GM18505 (cell line): Measurements from ENCODE around the gene PLGRKT.
A peak's percentile ranks its signal among the peaks of the same experiment; 100 is the strongest.
"Not testable (repeated sequence)": the region's sequence is repeated elsewhere in the genome, so short reads cannot be mapped to it uniquely, and the experiment has no call there.

Experiments used
- ATAC-seq: cut with Tn5 transposase; IDR thresholded peaks from one replicate; pipeline ENCODE4 v1.9.1; 2021; ENCODE audit not compliant: unreplicated experiment
- POLR2A ChIP-seq: IDR thresholded peaks from 4 replicates; pipeline ENCODE4 v1.6.1; 2011; ENCODE audit warnings: borderline replicate concordance; ENCODE audit not compliant: insufficient read depth, insufficient read length; ENCODE audit errors: extremely low read depth

PLGRKT gene

DNA sequence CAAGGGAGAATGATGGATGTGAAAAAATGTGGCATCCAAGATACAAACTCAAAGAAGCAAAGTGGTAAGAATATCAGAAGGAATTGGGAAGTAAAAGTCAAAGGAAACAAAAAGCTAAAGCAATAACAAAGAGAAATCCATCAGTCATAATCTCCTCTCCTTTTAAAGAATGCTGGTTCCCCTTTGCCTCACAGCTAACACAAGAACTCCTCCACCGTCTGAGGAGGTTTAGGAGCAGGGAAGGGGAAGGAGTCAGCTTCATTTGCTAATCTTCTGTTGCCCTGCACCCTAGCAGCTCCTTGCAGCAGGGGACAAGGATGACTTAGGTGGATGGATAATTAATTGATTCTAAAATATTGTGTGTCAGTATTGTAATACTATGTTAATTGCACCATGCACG lies 29.0 kb upstream of the PLGRKT start:
- TF ChIP-seq POLR2A = no peak
- no peak for ATAC-seq

DNA sequence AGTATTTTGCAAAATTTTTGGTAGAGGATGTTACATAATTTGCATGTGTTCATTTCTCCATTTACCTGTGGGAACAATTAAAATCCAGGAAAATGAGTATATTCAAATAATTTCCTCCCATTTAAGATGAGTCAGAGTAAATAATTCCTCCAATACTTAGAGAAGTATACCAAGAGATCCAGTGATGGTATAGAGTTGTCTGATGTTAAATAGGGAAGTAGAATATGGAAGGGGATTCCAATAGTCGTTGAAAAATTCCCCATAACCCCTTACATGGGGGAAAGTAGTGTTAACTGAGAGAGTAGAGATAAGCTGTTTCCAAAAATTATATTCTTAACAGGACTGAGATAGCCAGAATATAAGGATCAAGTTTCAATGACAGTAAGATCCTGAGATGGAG lies 28.3 kb upstream of the PLGRKT start:
- no peak for ATAC-seq
- no peak for TF ChIP-seq POLR2A

DNA sequence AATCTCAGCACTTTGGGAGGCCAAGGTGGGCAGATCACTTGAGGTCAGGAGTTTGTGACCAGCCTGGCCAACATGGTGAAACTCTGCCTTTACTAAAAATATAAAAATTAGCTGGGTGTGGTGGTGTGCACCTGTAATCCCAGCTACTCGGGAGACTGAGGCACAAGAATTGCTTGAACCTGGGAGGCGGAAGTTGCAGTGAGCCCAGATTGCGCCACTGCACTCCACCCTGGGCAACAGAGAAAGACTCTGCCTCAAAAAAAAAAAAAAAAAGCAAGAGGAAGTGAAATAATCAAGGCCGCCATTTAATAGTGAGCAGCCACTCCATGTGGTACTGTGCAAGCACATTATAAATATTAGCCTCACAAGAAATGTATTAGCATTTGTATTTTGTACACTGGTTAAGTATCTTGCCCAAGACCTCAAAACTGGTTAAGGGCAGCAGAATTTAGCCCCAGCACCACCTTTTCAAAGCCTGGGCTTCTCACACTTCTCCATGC lies 27.2 kb upstream of the PLGRKT start:
- ATAC-seq = not testable (repeated sequence)

DNA sequence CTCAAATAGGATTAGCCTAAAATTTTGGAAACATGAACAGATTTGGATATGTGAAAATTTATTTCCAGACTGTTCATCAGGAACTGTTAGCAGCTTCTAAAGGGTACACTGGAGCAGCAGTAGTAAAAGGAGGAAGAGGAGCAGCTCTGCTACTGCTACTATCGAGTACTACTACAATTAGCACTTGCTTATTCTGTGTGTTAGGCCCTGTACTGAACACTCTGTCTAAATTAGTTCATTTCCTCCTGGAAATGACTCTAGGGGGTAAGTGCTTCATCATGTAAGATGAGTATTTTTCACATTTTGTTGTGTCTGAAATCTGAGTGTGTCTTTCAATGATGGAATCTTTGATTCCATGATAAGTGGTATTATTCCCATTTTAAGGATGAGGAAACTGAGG lies 22.4 kb upstream of the PLGRKT start:
- ATAC-seq = no peak
- TF ChIP-seq POLR2A = no peak

DNA sequence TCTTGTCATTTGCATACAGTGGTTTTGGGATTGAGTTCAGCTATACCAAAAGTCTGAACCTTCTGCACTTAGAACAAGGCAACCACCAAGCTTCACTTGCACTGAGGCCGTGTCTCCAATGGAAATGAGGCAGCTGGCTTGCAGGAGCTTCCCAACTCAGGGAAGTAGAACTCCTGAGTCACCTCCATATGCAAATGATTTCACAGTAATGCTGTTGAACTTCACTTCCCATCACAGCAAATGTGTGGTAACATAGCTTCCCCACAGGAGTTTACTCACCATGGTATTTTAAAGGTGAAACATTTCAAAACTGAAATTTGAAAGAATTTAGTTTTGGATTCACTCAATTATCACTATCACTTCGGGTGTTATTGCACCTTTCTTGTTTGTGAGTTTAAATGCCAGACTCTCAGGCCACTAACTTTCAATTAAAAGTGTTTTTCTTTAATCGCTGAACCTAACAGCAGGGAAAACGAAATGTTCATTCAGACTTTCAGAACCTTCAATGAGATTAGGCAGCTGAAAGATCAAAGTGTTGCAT lies 21.6 kb upstream of the PLGRKT start:
- TF ChIP-seq POLR2A = no peak
- no peak for ATAC-seq

DNA sequence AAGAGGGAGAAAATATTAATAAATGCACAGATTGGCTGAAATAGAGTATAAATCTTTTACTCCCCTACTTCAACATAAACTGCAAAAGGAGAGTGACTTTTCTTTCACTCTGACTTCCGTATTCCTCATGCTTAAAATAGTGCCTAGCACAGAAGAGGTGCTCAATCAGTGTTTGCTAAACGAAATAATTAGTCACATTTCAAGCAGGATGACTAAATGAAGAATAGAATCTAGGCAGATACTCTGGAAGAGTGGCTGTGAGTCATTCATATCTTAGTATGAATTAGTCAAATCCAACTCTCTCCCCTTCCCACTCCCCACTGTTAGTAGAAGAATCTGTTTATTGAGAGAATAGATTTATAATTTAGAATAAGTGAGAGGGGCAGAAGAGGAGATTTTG lies 17.5 kb upstream of the PLGRKT start:
- no peak for ATAC-seq
- TF ChIP-seq POLR2A = no peak

DNA sequence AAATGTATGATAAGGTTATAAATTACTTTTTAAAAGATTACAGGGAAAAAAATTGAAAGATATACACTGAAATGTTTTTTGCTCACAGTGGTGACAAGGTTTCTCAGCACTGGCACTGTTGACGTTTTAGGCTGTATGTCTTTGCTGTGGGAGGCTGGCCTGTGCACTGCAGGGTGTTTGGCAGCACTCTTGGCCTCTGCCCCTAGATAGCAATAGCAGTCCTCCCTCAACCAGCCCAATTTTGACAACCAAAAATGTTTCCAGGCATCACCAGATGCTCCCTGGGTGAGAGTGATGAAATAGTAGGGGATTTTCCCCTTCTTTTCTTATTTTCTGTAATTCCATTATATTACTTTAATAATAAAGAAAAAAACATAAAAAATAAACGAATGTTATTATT lies 15.9 kb upstream of the PLGRKT start:
- no peak for ATAC-seq
- no peak for TF ChIP-seq POLR2A

DNA sequence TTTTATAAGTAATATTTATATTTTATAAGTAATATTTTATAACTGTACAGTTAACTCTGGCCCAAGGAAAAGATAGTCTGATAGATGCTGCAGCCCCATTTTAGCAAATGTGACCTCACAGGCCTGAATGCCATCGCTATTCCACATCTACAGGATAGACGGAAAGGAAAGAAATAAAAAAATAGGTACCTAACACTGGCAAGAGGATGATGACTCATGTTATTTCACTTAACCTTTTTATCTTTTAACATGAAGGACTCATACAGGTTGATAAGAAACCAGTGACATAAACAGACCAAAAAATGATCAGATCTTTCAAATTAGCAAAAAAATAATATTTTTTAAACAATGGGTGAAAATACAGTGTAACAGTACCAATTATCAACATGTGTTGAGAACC lies 15.3 kb upstream of the PLGRKT start:
- ATAC-seq = no peak
- TF ChIP-seq POLR2A = no peak

DNA sequence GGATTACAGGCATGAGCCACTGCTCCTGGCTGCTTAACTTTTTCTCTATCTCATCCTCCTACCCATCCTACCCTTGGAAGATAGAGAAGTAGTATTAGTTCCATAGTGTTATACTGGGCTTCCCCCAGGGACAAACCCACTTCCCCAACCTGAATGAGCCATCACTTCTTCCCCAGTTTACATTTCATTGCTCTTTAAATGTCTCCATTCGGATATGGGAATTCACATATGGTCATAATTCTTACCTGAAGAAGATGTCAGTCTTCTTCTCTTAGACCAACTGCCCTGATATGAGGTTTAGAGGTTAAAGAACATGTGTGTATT lies 14.5 kb upstream of the PLGRKT start:
- no peak for TF ChIP-seq POLR2A
- no peak for ATAC-seq

DNA sequence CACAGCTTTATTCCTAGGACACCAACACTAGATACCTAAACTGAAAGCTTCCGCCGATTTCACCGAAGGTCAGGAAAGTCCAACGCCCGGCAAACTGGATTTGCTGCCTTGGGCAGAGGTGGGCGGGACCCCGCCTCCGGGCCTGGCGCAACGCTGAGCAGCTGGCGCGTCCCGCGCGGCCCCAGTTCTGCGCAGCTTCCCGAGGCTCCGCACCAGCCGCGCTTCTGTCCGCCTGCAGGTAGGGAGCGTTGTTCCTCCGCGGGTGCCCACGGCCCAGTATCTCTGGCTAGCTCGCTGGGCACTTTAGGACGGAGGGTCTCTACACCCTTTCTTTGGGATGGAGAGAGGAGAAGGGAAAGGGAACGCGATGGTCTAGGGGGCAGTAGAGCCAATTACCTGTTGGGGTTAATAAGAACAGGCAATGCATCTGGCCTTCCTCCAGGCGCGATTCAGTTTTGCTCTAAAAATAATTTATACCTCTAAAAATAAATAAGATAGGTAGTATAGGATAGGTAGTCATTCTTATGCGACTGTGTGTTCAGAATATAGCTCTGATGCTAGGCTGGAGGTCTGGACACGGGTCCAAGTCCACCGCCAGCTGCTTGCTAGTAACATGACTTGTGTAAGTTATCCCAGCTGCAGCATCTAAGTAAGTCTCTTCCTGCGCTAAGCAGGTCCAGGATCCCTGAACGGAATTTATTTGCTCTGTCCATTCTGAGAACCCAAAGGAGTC lies 12.8 kb upstream of the PLGRKT start, which contains the start of gene CD274:
Gene CD274 (plus strand): TSS at position 184 of the 733 bp plus-strand sequence. CDS start 5,572 bp downstream, outside the sequence.
- ATAC-seq = peak; percentile 68

DNA sequence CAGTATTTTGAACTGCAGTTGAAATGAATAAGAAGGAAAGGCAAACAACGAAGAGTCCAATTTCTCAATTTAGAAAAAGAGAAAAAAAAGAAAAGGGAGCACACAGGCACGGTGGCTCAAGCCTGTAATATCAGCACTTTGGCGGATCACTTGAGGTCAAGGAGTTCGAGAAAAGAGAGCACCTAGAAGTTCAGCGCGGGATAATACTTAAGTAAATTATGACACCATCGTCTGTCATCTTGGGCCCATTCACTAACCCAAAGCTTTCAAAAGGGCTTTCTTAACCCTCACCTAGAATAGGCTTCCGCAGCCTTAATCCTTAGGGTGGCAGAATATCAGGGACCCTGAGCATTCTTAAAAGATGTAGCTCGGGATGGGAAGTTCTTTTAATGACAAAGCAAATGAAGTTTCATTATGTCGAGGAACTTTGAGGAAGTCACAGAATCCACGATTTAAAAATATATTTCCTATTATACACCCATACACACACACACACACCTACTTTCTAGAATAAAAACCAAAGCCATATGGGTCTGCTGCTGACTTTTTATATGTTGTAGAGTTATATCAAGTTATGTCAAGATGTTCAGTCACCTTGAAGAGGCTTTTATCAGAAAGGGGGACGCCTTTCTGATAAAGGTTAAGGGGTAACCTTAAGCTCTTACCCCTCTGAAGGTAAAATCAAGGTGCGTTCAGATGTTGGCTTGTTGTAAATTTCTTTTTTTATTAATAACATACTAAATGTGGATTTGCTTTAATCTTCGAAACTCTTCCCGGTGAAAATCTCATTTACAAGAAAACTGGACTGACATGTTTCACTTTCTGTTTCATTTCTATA lies 12.0 kb upstream of the PLGRKT start:
- ATAC-seq = no peak
- TF ChIP-seq POLR2A = no peak

More for the DNA sequence above, 12.8 kb upstream of the PLGRKT start, which contains the start of gene CD274:
- peak; percentile 86 for TF ChIP-seq POLR2A

DNA sequence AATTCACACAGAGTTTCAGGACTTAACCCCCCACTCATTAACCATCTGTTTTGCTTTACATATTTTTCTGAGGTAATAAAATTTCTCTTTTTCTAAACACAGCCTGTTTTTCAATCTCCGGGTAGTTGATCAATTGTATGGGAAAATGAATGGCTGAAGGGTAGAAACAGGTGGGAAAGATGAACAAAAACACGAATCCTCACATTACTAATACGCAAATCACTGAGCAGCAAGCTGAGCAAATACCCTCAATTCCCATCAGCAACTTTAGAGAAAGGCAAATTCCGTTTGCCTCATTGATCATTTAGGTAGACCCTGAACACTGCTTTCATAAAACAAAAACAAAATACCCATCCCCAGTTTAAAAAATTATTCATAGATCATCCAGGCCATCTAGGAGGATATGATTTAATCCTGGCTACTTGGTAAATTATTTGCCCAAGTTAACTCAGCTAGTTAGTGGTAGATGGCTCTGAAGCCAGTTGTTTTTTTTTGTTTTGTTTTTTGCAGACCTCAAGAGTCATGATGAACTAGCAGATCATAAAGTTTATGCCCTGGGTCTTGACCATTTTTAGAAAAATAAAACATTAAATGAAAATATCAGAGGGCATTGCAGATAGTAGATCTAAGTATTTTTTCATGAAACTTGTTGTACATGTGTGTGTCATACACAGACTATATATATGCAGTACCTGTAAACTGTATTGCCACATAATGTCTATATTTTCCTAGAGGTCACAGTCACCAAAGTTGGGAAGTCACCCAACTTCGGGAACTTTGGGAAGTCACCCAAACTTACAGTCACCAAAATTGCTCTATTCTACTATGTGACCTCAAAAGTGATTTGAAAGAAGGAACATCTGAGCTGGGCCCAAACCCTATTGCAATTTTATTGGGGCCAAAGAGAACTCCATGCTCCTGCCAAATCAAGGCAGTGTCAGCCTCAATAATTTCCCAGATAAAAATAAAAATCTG lies 11.0 kb upstream of the PLGRKT start:
- TF ChIP-seq POLR2A = no peak
- ATAC-seq = no peak

DNA sequence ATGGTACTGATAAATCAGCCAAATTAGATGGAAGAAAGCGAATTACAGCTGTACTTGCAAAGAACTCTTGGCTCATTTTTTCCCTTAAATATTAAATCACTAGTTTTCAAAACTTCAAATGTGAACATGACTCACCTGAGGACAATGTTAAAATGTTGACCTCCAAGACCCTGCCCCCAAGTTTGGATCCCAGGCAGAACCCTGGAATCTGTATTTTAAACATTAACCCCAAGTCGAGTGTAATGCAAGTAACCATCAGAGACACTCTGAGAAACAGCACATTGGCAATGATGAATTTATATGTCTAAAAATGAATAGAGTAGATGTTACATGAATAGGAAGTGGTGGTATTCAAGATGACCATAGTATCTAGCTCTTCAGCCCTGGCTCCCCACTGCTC lies 10.3 kb upstream of the PLGRKT start:
- no peak for ATAC-seq
- no peak for TF ChIP-seq POLR2A

DNA sequence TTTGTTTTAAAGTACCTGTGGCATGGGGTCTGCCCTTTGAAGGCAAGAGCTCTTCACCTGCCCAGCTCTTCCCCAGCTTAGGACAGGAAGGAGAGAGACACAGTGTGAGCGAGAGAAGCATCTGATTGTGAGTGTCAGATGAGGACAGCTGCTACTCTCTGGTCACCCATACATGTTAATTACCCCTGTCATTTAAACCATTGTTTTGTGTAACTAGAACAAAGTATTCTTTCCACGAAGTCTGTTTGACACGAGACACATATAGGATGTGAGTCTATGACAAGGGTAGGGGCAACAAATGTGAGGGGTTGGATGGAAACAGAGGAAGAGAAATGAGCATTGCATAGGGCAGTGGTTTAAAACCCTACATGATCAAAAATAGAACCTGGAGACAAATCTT lies 9.6 kb upstream of the PLGRKT start:
- no peak for TF ChIP-seq POLR2A
- ATAC-seq = no peak
